Measurements from ENCODE around the gene TAAR8.

DNA sequence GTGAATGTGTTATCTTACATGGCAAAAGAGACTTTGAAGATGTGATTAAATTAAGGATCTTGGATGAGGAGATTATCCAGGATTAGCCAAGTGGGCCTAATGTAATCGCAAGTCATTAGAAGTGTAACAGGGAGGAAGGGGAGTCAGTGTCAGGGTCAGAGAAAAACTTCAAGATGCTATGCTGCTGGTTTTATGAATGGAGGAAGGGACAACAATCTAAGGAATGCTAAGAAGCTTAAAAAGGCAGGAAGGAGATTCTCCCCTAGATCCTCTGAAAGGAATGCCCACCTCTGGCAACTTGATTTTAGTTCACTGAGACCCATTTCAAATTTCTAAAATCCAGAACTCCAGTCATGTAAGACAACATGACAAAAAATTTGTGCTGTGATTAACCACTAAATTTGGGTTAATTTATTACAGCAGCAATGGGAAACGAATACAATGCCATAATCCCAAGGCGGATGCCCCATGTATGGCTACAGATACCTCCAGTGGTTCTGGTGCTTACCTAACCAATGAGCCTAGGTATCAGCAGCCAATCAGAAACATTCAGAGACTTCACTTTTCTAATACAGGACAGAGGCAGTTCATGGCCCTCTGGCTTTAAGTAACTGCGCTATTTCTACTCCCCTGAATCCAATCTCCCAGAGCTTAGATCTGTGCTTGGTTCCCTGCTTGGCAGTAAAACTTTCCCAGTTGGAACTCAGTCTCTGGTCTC is 3.6 kb upstream of the TAAR8 start:
- TF ChIP-seq POLR2AphosphoS5 (IDR thresholded peaks at IDR 0.05; ENCODE audit: borderline replicate concordance, low read depth, low read length) (no peak), EZH2 (IDR thresholded peaks at IDR 0.05) (no peak)
